ENCODE results near the gene SLCO2A1.

Gene SLCO2A1

DNA sequence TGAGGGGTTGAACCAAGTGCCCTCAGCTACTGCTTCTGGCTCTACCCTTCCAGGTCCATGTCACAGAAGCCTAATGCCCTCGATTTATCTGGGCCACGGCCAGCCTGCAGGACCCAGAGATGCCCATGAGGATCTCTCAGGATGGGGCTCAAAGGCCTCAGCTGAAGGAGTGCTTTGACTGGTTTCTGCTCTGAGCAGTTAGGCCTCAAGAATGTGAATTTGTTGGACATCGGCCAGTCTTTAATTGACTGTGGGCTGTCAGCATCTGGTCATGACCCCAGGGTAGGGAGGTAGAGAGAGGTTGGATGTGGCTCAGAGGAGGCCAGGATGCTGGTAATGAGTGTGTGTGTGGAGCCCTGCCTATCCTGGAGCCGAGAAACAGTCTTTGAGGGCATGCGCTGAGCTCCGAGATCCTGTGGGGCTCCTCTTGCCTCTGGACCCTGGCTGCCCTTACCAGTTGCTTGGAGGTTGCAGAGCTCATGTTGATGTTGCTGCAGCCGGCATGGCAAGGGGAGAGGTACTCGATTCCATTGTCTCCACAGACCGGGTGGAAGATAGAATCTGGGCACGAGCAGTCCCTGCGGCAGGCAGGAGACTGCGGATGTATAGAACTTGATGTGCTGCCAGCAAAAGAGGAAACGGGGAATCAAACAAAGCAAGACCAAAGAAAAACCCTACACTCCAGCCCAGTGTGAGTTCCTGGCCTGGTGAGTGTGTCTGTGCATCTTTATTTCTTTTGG is 84.9 kb downstream of the SLCO2A1 start:
- no peak for DNase-seq

- DNase-seq, result peak; percentile 39
These were observed 85.5 kb downstream of the SLCO2A1 start for GRCh38 chr3:133944181-133944580.

DNA sequence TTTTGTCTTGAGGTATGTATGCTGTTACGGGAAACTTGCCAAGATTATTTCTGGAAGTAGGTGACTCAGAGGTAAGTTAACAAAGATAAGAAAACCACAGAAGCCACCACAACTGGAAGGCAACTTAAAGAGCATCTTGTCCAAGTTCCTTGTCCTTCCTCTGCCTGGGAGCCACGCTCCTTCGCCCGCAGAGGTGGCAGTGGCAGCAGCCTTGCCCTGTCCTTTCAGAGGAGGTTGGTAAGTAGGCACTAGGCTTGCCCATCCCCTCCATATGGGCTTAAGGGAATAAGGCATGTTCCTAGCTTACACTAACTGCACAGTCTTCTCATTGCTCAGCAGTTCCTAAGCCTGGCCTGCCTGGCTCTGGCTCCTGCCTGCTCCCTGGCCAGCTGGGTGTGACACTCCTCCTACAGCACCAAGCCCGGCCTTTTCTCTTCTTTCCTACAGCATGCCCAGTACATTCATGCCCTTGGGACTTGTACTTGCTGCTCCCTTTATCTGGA is 86.0 kb downstream of the SLCO2A1 start:
- DNase-seq, result peak; percentile 50

DNA sequence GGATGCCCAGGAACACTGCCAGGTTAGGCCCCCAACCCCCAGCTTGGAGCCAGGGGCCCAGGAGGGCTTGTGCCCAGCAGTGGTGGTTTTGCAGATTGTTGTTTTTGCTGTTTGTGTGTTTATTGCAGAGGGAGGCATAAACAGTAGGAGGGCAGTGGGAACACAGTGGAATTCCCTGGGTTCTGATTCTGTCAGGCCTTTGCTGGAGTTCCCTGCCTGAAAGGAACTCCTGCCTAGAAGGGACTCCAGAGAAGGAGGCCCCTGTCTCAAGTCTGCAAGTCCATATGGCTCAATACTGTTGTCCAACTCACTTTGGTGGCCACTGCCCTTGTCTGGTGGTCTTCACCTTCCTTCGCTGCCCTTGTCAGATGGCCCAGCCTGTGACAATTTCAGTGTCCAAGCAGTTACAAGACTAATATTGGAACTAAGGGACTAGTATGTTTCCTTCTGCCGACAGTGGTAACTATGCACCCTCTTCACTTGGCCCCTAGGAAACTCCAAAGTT is 86.6 kb downstream of the SLCO2A1 start:
- peak; percentile 34 for DNase-seq

- peak; percentile 36 for DNase-seq
These were observed 88.3 kb downstream of the SLCO2A1 start for GRCh38 chr3:133941415-133941821.

- peak; percentile 34 for DNase-seq
These were observed 89.2 kb downstream of the SLCO2A1 start for GRCh38 chr3:133940536-133940935.

DNA sequence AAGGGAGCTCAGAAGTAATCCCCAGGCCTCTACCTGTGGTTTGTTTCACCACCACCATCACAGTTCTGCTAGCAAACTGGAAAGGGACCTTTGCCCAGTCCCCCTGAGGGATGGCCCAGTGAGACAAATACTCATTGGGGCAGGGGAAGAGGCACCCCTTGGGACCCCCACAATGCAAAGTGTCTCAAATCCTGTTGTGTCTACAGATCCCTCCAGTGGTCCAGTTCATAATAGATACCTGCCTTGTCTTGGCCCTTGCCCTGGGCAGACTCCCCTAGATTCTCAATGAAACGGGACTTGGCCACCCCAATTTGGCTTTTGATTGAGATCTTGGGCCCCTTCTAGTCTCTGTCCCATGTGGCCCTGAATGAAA is 90.3 kb downstream of the SLCO2A1 start:
- DNase-seq, result no peak

GRCh38 chr3:133938770-133939462 is 90.8 kb downstream of the SLCO2A1 start:
- DNase-seq, result peak; percentile 54

DNA sequence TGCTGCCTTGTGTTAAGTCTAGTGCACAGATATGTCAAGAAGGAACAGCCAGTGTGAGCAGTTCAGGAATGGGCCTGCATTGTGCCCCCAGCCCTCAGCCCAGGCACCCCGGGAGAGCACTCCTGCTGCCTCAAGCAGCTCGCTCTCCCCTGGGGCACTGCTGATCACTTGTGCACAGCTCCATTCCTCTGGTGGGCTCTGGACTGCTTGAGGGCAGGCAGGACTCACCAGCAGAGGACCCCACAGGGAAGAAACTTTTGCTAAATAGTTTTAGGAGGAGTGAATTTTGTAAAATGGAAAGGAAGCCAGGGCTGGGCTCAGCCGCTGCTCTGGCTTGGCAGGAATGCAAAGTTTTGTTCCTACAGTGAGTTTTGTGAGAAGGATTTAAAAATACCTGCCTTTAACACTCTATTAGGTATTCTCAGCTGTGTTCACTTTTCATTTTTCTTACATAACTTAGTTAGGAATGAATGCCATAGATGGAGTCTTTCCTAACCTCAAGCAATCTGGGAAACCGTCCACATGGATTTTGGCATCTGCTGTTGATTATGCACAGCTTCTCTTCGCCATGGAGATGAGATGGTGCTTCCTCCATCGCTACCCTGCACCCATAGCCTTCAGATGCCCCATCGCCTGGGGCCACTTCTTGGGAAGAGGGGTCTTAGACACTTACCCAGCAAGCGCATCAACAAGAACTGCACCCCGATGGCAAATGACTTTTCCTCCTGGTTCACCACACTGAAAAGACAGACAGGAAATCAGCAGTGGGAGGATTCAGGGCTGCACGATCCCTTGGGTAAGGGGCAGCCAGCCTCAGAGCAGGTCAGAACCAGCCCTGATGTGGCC is 91.7 kb downstream of the SLCO2A1 start:
- DNase-seq, result peak; percentile 20

- DNase-seq, result peak; percentile 21
These were observed 92.6 kb downstream of the SLCO2A1 start for GRCh38 chr3:133937061-133937686.

- DNase-seq, result no peak
These were observed 93.6 kb downstream of the SLCO2A1 start for GRCh38 chr3:133935843-133936769.

- DNase-seq, result no peak
These were observed 94.5 kb downstream of the SLCO2A1 start for GRCh38 chr3:133934996-133935842.

GRCh38 chr3:133934073-133934970 is 95.4 kb downstream of the SLCO2A1 start:
- DNase-seq, result peak; percentile 29

DNA sequence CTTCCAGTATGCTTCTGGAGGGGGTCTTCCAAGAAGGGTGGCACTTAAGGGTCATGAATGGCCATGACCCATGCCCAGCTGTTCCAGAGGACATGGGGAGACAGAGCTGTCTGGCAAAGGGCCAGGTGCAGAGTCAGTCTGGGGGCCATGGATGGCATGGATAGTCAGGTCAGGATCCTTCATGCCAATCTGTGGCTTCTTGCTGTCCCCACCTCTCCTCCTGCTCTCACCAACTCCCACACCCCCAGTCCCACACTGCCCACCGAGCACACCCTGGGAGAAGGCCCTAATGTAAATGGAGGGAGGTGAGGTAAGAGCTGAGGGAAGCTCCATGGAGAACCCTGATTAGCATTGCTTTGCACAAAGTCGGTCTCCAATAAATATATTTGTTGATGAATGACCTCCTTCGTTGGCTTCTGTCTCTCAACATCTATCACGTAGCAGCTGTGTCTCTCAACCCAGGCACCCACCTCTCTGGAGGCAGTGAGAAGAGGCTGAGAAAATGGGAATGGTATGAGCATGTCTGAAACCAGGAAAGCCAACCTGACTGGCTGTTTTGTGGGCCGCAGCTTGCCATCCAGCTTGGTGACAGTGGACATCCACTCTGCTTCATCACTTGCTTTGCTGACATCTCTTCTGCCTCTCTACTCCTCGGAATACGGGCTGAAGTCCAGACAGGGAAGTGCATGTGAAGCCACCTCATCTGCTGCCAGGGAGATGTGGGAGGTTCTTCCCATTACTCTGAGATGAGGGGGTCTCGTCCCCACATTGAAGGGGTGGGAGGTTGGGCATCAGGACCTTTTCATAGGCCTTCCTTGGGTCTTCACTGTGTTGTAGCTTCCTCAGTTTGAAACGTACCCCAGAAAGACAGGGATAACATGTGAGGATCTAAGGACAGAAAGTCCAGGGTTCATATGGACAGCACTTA is 96.4 kb downstream of the SLCO2A1 start:
- peak; percentile 37 for DNase-seq

GRCh38 chr3:133932009-133932408 is 97.7 kb downstream of the SLCO2A1 start:
- no peak for DNase-seq

- DNase-seq, result peak; percentile 27
These were observed 98.6 kb downstream of the SLCO2A1 start for GRCh38 chr3:133931084-133931483.

DNA sequence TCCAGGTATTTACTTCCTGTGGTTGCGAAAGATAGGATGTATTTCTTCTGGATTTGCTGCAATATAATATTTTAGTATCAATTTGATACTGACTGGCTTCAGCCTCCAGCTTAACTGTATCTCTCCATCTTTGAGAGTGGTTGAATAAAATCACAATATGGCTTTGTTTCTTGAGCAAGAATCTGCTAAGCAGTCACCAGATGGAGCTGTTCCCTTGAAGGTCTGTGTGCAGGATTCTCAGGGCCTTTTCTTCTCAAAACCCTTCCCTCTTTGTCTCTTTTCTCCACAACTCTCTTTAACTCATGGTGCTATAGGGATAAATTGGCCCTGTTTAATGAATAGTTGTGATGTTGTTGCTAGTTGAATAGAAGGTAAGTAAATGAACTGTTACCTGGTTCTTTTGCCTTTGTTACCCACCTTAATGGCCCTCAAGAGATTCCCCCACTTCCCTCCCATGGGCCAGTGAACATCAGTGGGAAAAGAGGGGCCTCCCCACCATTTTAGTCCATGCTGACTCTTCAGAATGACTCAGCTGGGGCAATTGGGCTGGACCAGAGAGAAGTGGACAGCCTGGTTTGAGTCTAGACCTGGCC is 99.3 kb downstream of the SLCO2A1 start:
- DNase-seq, result no peak
